Calu3 (cell line): Measurements from ENCODE around the gene NPAS4. TPM values are rescaled to one million over a fixed set of nuclear protein-coding genes. Genes with fewer than 3 reads are reported as not detected.

Experiments used
- BruUV-seq: library from RNA; stranded (reverse); fragments of 400-500 nt; replicated peaks from 2 replicates; lab custom pipeline; 2021; lab: Mats Ljungman, UMichigan
- CTCF ChIA-PET: fragments of 300-600 bp; sonication (Branson Sonifier 250); formaldehyde crosslinking; loops from one replicate; lab custom pipeline; 2022; ENCODE audit warnings: antibody characterized with exemption; lab: Charles Lee
- DNase-seq: peaks from one replicate; pipeline ENCODE4 v3.0.0; 2022
- H3K27ac Mint-ChIP-seq: one replicate; pipeline ENCODE4 v1.8.0; 2022; ENCODE audit warnings: mixed read lengths; ENCODE audit not compliant: unreplicated experiment
- H3K27me3 Mint-ChIP-seq: one replicate; pipeline ENCODE4 v1.8.0; 2022; ENCODE audit warnings: mixed read lengths; ENCODE audit not compliant: unreplicated experiment
- H3K36me3 Mint-ChIP-seq: one replicate; pipeline ENCODE4 v1.8.0; 2022; ENCODE audit warnings: mild to moderate bottlenecking, moderate library complexity, mixed read lengths; ENCODE audit not compliant: insufficient read depth, unreplicated experiment
- H3K4me1 Mint-ChIP-seq: one replicate; pipeline ENCODE4 v1.8.0; 2022; ENCODE audit warnings: mild to moderate bottlenecking, low read depth, mixed read lengths; ENCODE audit not compliant: unreplicated experiment
- H3K4me3 Mint-ChIP-seq: one replicate; pipeline ENCODE4 v1.8.0; 2022; ENCODE audit warnings: mild to moderate bottlenecking, low read depth, moderate library complexity, mixed read lengths; ENCODE audit not compliant: unreplicated experiment
- H3K9me3 Mint-ChIP-seq: one replicate; pipeline ENCODE4 v1.8.0; 2022; ENCODE audit warnings: low read depth, mixed read lengths; ENCODE audit not compliant: unreplicated experiment
- intact Hi-C: fragments of 100-400 bp; cut with micrococcal nuclease; formaldehyde crosslinking; loops from one replicate; pipeline ENCODE4 v1.10.0; 2022; ENCODE audit not compliant: unreplicated experiment
- total RNA-seq: library from RNA; stranded (reverse); gene quantifications from 2 replicates; pipeline ENCODE4 v1.2.3, GENCODE V29; 2022
- TF ChIP-seq, protein P1 (sequence below): fragments of 200-600 bp; IDR thresholded peaks from one replicate; pipeline ENCODE4 v1.8.0; 2022; ENCODE audit warnings: antibody characterized with exemption; ENCODE audit not compliant: unreplicated experiment

NPAS4 gene
- total RNA-seq, 1 experiment from 2014 or later = not detected

DNA sequence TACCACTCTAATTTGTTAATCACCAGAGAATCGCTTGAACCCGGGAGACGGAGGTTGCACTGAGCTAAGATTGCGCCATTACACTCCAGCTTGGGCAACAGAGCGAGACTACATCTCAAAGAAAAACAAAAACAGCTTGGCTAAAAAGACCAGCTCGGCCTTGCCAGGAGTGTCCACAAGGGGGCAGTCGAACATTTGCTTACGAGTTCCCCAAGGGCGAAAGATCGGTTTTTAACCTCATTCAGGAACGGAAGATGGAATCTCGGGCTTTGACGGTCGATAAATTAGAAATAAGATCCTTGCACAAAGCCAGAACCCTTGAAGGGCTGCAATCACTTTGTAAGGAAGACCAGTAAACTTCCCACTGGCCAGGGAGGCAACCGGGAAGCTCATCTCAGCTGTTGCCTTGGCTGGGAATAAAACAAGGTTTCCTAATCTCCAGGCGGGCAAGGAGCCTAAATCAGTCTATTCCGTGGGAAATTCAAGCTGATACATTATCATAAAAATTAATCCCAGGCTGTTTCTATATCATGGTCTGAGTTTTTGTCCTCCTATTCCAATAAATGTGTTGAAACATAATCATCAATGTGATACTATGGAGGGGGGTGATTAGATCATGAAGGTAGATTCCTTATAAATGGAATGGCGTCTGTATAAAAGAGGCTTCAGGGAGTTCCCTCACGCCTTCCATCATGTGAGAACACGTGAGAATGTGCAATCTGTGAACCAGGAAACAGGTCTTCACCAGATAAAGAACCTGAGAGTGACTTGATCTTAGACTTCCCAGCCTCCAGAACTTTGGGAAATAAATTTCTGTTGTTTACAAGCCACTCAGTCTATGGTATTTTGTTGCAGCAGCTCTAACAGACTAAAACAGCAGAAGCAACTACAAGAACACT lies 34.4 kb upstream of the NPAS4 start:
- H3K9me3 Mint-ChIP-seq = no peaks in the 10 kb centered on the region
- intact Hi-C loops = no loop called here
- peak overlapping the region; percentile 41 for H3K4me3 Mint-ChIP-seq
- no peak overlapping the region for H3K27ac Mint-ChIP-seq
- H3K27me3 Mint-ChIP-seq = peaks cover 21% of the 10 kb centered on the region
- TF ChIP-seq, protein P1, sequence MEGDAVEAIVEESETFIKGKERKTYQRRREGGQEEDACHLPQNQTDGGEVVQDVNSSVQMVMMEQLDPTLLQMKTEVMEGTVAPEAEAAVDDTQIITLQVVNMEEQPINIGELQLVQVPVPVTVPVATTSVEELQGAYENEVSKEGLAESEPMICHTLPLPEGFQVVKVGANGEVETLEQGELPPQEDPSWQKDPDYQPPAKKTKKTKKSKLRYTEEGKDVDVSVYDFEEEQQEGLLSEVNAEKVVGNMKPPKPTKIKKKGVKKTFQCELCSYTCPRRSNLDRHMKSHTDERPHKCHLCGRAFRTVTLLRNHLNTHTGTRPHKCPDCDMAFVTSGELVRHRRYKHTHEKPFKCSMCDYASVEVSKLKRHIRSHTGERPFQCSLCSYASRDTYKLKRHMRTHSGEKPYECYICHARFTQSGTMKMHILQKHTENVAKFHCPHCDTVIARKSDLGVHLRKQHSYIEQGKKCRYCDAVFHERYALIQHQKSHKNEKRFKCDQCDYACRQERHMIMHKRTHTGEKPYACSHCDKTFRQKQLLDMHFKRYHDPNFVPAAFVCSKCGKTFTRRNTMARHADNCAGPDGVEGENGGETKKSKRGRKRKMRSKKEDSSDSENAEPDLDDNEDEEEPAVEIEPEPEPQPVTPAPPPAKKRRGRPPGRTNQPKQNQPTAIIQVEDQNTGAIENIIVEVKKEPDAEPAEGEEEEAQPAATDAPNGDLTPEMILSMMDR = peak; percentile 86
- CTCF ChIA-PET = interaction anchor here (0.6 to 2.2 kb wide), 13 partner anchors 9 to 292 kb away, joined by 3 to 14 read pairs (median 5); partner anchors contain the start of genes B4GAT1, BRMS1, MRPL11 and RBM4B
- peak; percentile 87 for DNase-seq
- H3K4me1 Mint-ChIP-seq = peaks cover 8% of the 10 kb centered on the region
- no TSS peak for BruUV-seq
- H3K36me3 Mint-ChIP-seq = no peaks in the 10 kb centered on the region

DNA sequence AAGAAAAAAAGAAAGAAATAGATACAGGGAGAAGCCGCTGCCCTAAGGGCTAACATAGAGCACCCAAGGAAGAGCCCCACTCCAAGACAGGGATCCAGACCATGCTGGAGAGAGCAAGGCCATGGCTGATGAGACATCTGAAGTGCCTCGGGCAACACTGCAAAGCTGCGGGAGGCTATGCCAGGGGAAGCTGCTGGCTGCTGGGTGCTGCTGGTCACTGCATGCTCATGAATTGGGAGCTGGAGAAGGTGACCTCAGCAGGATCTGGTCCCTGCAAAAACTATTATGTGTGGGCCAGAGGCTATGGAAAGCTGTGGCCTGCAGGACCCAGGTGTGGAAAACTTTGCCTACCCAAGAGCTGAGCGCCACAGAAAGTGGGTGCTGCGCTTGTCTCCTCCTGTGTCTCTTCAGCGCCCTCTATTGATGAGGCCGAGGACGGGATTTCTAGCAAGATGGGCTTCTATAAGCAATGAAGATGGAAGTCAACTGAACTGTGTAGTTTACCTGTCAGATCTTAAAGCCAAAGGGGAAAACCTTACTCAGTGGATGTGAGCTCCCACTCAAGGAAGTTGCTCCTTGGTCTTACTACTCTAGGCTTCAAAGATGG lies 32.0 kb upstream of the NPAS4 start:
- Mint-ChIP-seq H3K4me1 (peaks cover 8% of the 10 kb centered on the region), H3K4me3 (no peak overlapping the region), H3K9me3 (no peaks in the 10 kb centered on the region), H3K27ac (no peak overlapping the region), H3K27me3 (peaks cover 21% of the 10 kb centered on the region), H3K36me3 (no peaks in the 10 kb centered on the region)
- CTCF ChIA-PET = interaction anchor here (0.5 to 1.7 kb wide), 8 partner anchors 9 to 290 kb away, joined by 3 to 23 read pairs (median 3); partner anchors contain the start of genes PELI3 and RIN1
- DNase-seq = peak; percentile 80
- TF ChIP-seq, protein P1 = peak; percentile 66
- intact Hi-C loops = loop anchor here (2.0 kb wide), 1 partner anchor 78 kb away; no protein-coding TSS in a partner anchor
- BruUV-seq = no TSS peak

DNA sequence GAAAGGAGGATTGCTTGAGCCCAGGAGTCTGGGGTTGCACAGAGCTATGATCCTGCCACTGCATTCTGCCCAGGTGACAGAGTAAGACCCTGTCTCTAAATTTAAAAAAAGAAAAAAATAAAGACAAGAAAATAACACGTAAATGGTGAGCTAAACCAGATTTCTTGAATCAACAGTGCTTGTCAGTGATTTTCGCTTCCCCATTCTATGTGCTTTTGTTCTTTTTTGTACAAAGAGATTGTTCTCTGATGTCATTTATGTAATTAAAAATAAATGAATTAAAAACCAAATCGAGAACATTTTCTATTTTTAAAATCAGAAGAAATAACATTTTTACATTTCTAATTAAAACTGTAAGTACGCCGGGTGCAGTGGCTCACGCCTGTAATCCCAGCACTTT lies 29.5 kb upstream of the NPAS4 start:
- intact Hi-C loops = no loop called here
- Mint-ChIP-seq H3K4me1 (peaks cover 3% of the 10 kb centered on the region), H3K27me3 (peaks cover 25% of the 10 kb centered on the region), H3K9me3 (no peaks in the 10 kb centered on the region), H3K27ac (no peak overlapping the region), H3K4me3 (no peak overlapping the region), H3K36me3 (no peaks in the 10 kb centered on the region)
- DNase-seq = no peak
- CTCF ChIA-PET = no interaction called here
- TF ChIP-seq, protein P1 = no peak
- BruUV-seq = no TSS peak

DNA sequence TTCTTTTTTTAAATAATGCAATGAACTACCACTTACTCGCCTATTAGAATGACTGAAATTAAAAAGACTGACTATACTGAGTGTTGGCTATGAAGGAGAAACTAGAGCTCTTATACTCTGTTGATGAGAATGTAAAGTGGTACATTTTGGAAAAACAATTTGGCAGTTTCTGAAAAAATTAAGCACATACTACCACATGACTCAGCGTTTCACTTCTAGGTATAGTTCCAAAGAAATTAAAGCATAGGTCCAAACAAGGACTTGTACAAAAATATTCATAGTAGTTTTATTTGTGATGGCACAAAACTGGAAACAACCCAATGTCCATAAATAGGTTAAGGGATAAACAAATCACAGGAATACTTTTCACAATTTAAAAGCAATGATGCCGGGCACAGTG lies 26.9 kb upstream of the NPAS4 start:
- Mint-ChIP-seq H3K4me3 (no peak overlapping the region), H3K27me3 (peaks cover 34% of the 10 kb centered on the region), H3K36me3 (no peaks in the 10 kb centered on the region), H3K4me1 (no peaks in the 10 kb centered on the region), H3K27ac (no peak overlapping the region), H3K9me3 (no peaks in the 10 kb centered on the region)
- TF ChIP-seq, protein P1 = no peak
- no peak for DNase-seq
- intact Hi-C loops = no loop called here
- CTCF ChIA-PET = no interaction called here
- no TSS peak for BruUV-seq
